GM21423 (cell line): Measurements from ENCODE around the gene MUCL3.
"Not testable (repeated sequence)": the region's sequence is repeated elsewhere in the genome, so short reads cannot be mapped to it uniquely, and the experiment has no call there.

Experiments used
- ATAC-seq: cut with Tn5 transposase; IDR thresholded peaks from one replicate; pipeline ENCODE4 v1.9.1; 2021; ENCODE audit warnings: mild to moderate bottlenecking, moderate library complexity; ENCODE audit not compliant: unreplicated experiment

The MUCL3 gene

DNA sequence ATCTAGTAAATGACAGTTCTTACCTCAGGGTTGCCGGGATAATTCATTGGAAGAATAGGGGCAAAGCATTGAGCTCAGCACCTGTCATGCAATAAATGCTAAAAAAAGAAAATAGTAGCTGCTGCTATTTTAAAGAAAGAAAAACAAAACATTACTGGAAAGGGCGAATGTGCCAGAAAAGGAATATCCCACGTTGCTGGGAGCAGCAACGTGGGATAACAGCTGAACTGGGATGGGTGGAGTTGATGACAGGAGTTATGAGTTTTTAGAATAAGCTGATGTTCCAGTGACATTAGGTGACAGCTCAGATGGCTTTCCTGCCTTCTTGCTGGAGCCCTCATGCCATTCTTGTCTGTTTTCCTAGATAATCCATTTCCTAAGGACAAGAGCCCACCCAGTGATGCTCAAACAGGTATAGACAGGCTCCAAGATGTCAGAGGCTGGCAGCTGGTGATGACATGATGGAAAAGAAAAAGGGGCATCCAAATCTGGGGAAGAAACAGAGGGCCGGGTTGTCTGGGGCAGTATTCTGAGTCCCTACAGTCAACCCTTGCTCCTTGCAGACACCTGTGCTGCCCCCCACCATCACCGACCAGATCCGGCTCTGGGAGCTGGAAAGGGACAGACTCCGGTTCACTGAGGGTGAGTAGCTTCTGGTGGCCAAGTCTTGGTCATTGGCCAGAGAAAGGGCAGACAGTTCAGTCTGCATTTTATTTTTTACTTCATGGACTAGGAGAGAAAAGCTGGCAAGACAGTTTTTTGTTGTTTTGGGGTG, 27.8 kb upstream of the MUCL3 start:
- ATAC-seq, result no peak

- ATAC-seq, result peak; percentile 13
These were observed 27.1 kb upstream of the MUCL3 start for GRCh38 chr6:30913721-30914075.

DNA sequence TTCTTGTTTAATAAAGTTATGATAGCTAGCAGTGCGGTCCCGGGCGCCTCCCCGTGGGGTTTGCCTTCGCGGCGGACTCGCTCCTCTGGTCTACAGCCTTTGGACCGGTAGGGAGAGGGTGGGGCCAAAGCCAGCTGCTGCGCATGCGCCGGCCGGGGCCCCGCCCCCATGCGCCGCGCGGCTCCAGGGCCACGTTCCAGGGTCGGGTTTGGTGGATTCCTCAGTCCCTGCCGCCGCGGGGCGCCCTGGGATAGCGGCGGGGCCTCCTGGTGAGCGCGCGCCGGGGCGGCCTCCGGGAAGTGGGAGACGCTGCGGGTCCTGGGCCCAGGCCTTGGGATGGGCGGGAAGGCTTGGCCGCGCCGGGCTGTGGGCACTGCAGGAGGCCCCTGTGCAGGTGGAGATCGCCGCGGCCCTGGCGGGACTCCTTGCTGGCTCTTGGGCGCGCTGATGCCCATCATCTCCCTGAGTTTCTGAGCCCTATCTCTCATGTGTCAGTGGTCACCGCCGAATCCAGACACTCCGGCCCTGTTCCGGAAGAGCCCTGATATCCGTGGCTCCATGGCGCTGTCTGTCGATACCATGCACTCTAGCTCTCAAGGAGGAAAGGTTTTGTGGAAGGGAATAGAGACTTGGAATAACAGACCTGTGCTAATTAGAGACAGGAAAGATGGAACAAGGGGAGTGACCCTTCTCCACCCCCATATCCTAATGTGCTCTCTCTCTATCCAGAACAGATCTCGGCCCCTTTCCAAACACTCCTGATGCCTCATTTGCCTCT, 26.5 kb upstream of the MUCL3 start, which contains the start of gene VARS2:
TSS of gene VARS2 (plus strand) at position 163 of the 778 bp plus-strand sequence. CDS start at position 762, 599 bp downstream.
- ATAC-seq, result peak; percentile 88

DNA sequence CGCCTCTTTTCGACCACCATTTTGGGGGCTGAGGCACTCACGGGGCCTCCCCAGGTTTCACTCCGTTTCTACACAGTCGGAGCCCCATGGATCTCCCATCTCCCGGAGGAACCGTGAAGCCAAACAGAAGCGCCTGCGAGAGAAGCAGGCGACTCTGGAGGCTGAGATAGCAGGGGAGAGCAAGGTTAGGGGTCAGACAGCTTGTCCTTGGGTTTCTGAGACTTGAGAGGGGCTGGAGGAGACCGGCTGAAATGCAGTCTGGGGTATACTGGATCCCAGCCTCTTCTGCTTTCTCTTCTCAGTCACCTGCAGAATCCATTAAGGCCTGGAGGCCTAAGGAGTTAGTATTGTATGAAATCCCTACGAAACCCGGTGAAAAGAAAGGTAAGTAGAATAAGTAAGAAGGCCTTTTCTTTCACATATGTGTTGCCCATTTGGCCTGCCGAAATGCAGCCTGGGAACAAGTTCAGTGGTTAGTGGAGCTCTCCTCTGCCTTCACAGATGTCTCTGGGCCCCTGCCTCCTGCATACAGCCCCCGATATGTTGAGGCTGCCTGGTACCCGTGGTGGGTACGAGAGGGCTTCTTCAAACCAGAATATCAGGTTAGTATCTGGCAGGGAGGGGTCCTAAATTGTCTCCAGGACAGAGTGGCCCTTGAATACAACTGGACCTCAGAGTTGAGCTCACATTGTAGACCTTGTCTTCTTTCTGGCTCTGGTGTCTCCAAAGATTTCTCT, 25.8 kb upstream of the MUCL3 start:
- ATAC-seq, result no peak

DNA sequence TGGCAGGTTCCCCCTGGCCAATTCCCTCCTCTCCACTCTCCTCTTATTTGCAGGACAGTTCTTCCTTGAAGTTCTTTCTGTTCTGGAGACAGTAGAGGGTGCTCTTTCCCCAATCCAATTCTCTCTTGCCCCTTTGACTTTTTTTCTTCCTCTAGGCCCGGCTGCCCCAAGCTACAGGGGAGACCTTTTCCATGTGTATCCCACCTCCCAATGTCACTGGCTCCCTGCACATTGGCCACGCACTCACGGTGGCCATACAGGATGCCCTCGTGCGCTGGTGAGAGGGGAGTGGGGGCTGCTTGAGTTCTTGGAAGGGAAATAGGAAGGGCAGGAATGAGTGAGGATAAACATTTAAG, 25.2 kb upstream of the MUCL3 start:
- no peak for ATAC-seq

GRCh38 chr6:30917041-30917440, 23.7 kb upstream of the MUCL3 start:
- ATAC-seq, result no peak

DNA sequence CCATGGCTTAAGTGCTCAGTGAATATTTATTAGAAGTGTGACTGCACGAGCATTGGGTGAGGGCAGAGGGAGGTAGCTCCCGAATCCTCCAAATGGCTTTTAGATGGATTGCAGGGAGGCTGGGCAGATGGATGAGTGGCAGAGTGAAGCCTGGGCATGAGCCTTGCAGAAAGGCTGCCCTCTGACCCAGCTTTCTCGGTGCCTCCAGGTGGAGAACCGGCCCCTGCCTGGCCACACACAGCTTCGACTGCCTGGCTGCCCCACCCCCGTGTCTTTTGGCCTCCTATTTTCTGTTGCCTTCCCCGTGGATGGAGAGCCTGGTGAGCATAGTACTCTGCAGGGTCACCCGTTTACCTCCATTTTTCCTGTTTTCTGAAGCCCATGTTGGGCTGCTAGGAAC, 23.3 kb upstream of the MUCL3 start:
- ATAC-seq, result no peak

GRCh38 chr6:30918670-30919069, 22.1 kb upstream of the MUCL3 start:
- no peak for ATAC-seq

- no peak for ATAC-seq
These were observed 18.3 kb upstream of the MUCL3 start for GRCh38 chr6:30922447-30922852.

- not testable (repeated sequence) for ATAC-seq
These were observed 16.6 kb upstream of the MUCL3 start for GRCh38 chr6:30924040-30924627.

DNA sequence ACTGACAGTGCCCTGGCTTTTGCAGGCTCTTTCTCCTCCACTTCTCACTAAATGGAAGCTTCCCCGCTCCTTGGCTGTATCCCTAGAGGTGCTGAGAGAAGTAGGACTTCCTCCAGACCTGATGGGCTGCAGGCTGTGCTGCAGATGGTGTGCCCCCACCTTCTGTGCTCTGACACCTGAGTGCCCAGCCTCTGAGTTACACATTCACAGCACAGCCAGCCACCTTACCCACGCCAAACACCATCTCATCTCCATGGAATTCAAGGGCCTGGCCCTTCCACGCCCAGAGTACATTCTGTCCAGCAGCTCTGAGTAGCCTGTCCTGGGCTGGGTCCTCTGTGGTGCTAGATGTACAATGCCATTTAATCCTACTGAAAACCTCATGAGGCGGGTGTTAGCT, 14.1 kb upstream of the MUCL3 start:
- no peak for ATAC-seq

- not testable (repeated sequence) for ATAC-seq
These were observed 13.7 kb upstream of the MUCL3 start for GRCh38 chr6:30927080-30927479.

- no peak for ATAC-seq
These were observed 12.1 kb upstream of the MUCL3 start for GRCh38 chr6:30928677-30929076.

DNA sequence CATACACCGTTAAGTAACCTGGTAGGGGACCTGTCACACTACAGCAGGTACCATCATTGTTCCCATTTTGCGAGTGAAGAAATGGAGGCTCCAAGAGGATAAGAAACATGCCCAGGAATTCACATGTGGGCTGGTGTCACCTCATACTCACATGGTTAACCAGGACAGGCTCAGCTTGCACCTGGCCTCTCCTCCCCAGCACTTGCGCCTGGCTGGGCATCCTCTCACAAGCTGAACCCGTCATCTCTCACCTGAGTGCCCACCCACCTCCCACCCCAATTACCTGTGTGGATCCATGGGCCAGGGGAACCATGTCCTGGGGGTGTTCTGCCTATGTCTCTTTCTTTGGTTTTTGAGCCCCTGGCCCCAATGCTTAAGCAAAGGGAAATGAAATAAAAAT, 10.3 kb upstream of the MUCL3 start:
- ATAC-seq, result no peak

- ATAC-seq, result no peak
These were observed 9.5 kb upstream of the MUCL3 start for GRCh38 chr6:30931272-30931671.

DNA sequence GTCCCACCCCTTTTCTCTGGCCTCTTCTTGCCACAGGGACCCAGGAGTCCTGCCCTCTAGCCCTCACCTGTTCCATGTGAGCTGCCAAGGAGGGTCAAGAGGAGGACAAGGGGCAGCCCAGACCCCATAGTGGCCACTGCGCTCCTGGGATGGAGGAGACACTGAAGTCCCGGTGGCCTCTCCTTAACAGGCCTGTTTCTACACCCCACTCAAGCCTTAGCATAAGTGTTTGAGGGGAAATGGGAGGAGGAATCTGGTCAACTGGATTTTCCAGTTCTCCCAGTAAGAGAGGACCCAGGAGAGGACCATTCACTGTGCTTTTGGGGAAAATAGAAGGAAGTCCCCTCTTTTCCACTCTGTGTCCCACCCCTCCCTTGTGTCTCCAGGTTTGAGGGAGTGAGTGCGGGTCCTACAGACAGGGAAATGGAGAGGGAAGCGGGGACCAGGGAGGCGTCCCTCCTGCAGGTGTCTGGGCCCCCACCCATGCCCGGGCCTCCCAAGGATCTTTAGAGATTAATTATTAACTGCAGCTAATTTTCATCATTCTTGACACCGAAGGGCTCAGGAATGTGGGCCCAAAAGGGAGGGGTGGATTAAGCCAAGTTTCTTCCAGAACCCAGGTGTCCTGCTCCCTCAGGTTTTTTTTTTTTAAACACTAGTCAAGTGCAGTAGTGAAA, 8.7 kb upstream of the MUCL3 start, which contains the start of gene SFTA2:
TSS of gene SFTA2 (minus strand) at position 202 of the 677 bp plus-strand sequence. CDS start at position 128, 74 bp downstream.
- no peak for ATAC-seq

- no peak for ATAC-seq
These were observed 8.0 kb upstream of the MUCL3 start for GRCh38 chr6:30932665-30933365.

- no peak for ATAC-seq
These were observed 5.8 kb upstream of the MUCL3 start for GRCh38 chr6:30935018-30935417.

- no peak for ATAC-seq
These were observed 3.5 kb upstream of the MUCL3 start for GRCh38 chr6:30937265-30937664.

- no peak for ATAC-seq
These were observed 2.0 kb upstream of the MUCL3 start for GRCh38 chr6:30938730-30939129.
